ENCODE results near the gene RBM28.

The RBM28 gene

GRCh38 chr7:128353610-128354009 lies 9.9 kb upstream of the RBM28 start:
- no peak overlapping the region for H3K4me3 ChIP-seq (ENCODE audit: low read depth, low read length)
- no peak for DNase-seq (ENCODE audit: low read depth)
- TF ChIP-seq POLR2A (IDR thresholded peaks at IDR 0.05; ENCODE audit: extremely low read depth, insufficient read length), result no peak
- no peak for TF ChIP-seq CTCF (IDR thresholded peaks at IDR 0.05; ENCODE audit: low read depth, low read length)
- no peak for TF ChIP-seq MYC (IDR thresholded peaks at IDR 0.05; ENCODE audit: low read depth, low read length)
- TF ChIP-seq MAX (IDR thresholded peaks at IDR 0.05; ENCODE audit: low read depth, low read length), result no peak

- no peak for TF ChIP-seq CTCF (IDR thresholded peaks at IDR 0.05; ENCODE audit: low read depth, low read length)
- no peak for TF ChIP-seq MYC (IDR thresholded peaks at IDR 0.05; ENCODE audit: low read depth, low read length)
- TF ChIP-seq POLR2A (IDR thresholded peaks at IDR 0.05; ENCODE audit: extremely low read depth, insufficient read length), result no peak
- TF ChIP-seq MAX (IDR thresholded peaks at IDR 0.05; ENCODE audit: low read depth, low read length), result no peak
- no peak for DNase-seq (ENCODE audit: low read depth)
- no peak overlapping the region for H3K4me3 ChIP-seq (ENCODE audit: low read depth, low read length)
Measured at GRCh38 chr7:128353189-128353588, 9.5 kb upstream of the RBM28 start.

- no peak for DNase-seq (ENCODE audit: low read depth)
- TF ChIP-seq CTCF (IDR thresholded peaks at IDR 0.05; ENCODE audit: low read depth, low read length), result no peak
- no peak for TF ChIP-seq MAX (IDR thresholded peaks at IDR 0.05; ENCODE audit: low read depth, low read length)
- no peak for TF ChIP-seq POLR2A (IDR thresholded peaks at IDR 0.05; ENCODE audit: extremely low read depth, insufficient read length)
- TF ChIP-seq MYC (IDR thresholded peaks at IDR 0.05; ENCODE audit: low read depth, low read length), result no peak
- H3K4me3 ChIP-seq (ENCODE audit: low read depth, low read length), result no peak overlapping the region
Measured at GRCh38 chr7:128352636-128353035, 8.9 kb upstream of the RBM28 start.

GRCh38 chr7:128352153-128352537 lies 8.4 kb upstream of the RBM28 start:
- peak; percentile 7 for TF ChIP-seq CTCF (IDR thresholded peaks at IDR 0.05; ENCODE audit: low read depth, low read length)
- TF ChIP-seq POLR2A (IDR thresholded peaks at IDR 0.05; ENCODE audit: extremely low read depth, insufficient read length), result no peak
- no peak for TF ChIP-seq MYC (IDR thresholded peaks at IDR 0.05; ENCODE audit: low read depth, low read length)
- TF ChIP-seq MAX (IDR thresholded peaks at IDR 0.05; ENCODE audit: low read depth, low read length), result no peak
- no peak for DNase-seq (ENCODE audit: low read depth)
- H3K4me3 ChIP-seq (ENCODE audit: low read depth, low read length), result no peak overlapping the region

- H3K4me3 ChIP-seq (ENCODE audit: low read depth, low read length), result no peak overlapping the region
- no peak for DNase-seq (ENCODE audit: low read depth)
Measured at GRCh38 chr7:128351296-128352152, 7.8 kb upstream of the RBM28 start.

More at GRCh38 chr7:128351296-128352152, 7.8 kb upstream of the RBM28 start:
- no peak for TF ChIP-seq CTCF (IDR thresholded peaks at IDR 0.05; ENCODE audit: low read depth, low read length)
- TF ChIP-seq MYC (IDR thresholded peaks at IDR 0.05; ENCODE audit: low read depth, low read length), result no peak
- TF ChIP-seq POLR2A (IDR thresholded peaks at IDR 0.05; ENCODE audit: extremely low read depth, insufficient read length), result no peak
- TF ChIP-seq MAX (IDR thresholded peaks at IDR 0.05; ENCODE audit: low read depth, low read length), result no peak

Measured in NB4 (cell line).